ENCODE measurements around the gene OLFM2.

OLFM2 gene

GRCh38 chr19:9860407-9860806 lies 75.9 kb downstream of the OLFM2 start:
- TF ChIP-seq CTCF (IDR thresholded peaks at IDR 0.05; ENCODE audit: borderline replicate concordance, control extremely low read depth, extremely low read depth, insufficient read depth, missing control alignments): no peak
- no peak for DNase-seq (ENCODE audit: low spot score)
- in situ Hi-C loops (cut with MboI; ENCODE audit: low sequenced_read_pairs, unreplicated experiment): no loop called here

- in situ Hi-C loops (cut with MboI; ENCODE audit: low sequenced_read_pairs, unreplicated experiment): no loop called here
- no peak for DNase-seq (ENCODE audit: low spot score)
- TF ChIP-seq CTCF (IDR thresholded peaks at IDR 0.05; ENCODE audit: borderline replicate concordance, control extremely low read depth, extremely low read depth, insufficient read depth, missing control alignments): peak; percentile 7
Observed at GRCh38 chr19:9858766-9859165, 77.5 kb downstream of the OLFM2 start.

GRCh38 chr19:9857920-9858746 lies 78.2 kb downstream of the OLFM2 start:
- TF ChIP-seq CTCF (IDR thresholded peaks at IDR 0.05; ENCODE audit: borderline replicate concordance, control extremely low read depth, extremely low read depth, insufficient read depth, missing control alignments): no peak
- in situ Hi-C loops (cut with MboI; ENCODE audit: low sequenced_read_pairs, unreplicated experiment): no loop called here
- DNase-seq (ENCODE audit: low spot score): peak; percentile 81

GRCh38 chr19:9857076-9857721 lies 79.1 kb downstream of the OLFM2 start:
- DNase-seq (ENCODE audit: low spot score): no peak
- in situ Hi-C loops (cut with MboI; ENCODE audit: low sequenced_read_pairs, unreplicated experiment): no loop called here
- no peak for TF ChIP-seq CTCF (IDR thresholded peaks at IDR 0.05; ENCODE audit: borderline replicate concordance, control extremely low read depth, extremely low read depth, insufficient read depth, missing control alignments)

GRCh38 chr19:9856609-9857008 lies 79.7 kb downstream of the OLFM2 start:
- in situ Hi-C loops (cut with MboI; ENCODE audit: low sequenced_read_pairs, unreplicated experiment): no loop called here
- no peak for TF ChIP-seq CTCF (IDR thresholded peaks at IDR 0.05; ENCODE audit: borderline replicate concordance, control extremely low read depth, extremely low read depth, insufficient read depth, missing control alignments)
- no peak for DNase-seq (ENCODE audit: low spot score)

GRCh38 chr19:9854282-9854846 lies 82.0 kb downstream of the OLFM2 start:
- no peak for TF ChIP-seq CTCF (IDR thresholded peaks at IDR 0.05; ENCODE audit: borderline replicate concordance, control extremely low read depth, extremely low read depth, insufficient read depth, missing control alignments)
- DNase-seq (ENCODE audit: low spot score): no peak
- in situ Hi-C loops (cut with MboI; ENCODE audit: low sequenced_read_pairs, unreplicated experiment): no loop called here
